Gastrocnemius medialis (tissue), 4 donors: ENCODE measurements around the gene PTMA. TPM values are rescaled to one million over a fixed set of nuclear protein-coding genes. Genes with fewer than 3 reads are reported as not detected.

Experiments
- ATAC-seq, 2 donors: fragments of 150-250 bp; one replicate each; pipeline ENCODE4 v1.9.1; 2016
- DNase-seq, 2 donors: peaks; one replicate each; pipeline ENCODE4 v3.0.0-alpha.2; 2019
- H3K27ac ChIP-seq, 4 donors: fragments of 200-600 bp; sonication (generic); 1 replicate in 1 of 4; 2 replicates in 3 of 4; pipeline ENCODE4 v1.5.1; 2016 to 2018; ENCODE audit warnings: mild to moderate bottlenecking in 2 of 4, moderate library complexity in 1 of 4
- H3K27me3 ChIP-seq, 3 donors: fragments of 200-600 bp; sonication (generic) in 2 of 3; 1 replicate in 1 of 3; 2 replicates in 2 of 3; pipeline versions ENCODE4 v1.5.1 to v1.6.0; 2016 to 2019; ENCODE audit warnings: mild to moderate bottlenecking in 1 of 3, moderate library complexity in 1 of 3
- H3K36me3 ChIP-seq, 2 donors: fragments of 200-600 bp; sonication (generic) in 1 of 2; one replicate each; pipeline ENCODE4 v1.5.1; 2017 to 2018
- H3K4me1 ChIP-seq, 2 donors: fragments of 200-600 bp; sonication (generic) in 1 of 2; one replicate each; pipeline ENCODE4 v1.5.1; 2016 to 2017; ENCODE audit warnings: mild to moderate bottlenecking in 2 of 2
- H3K4me3 ChIP-seq, 4 donors: fragments of 200-600 bp; sonication (generic) in 3 of 4; 1 replicate in 1 of 4; 2 replicates in 3 of 4; pipeline ENCODE4 v1.5.1; 2016 to 2019; ENCODE audit warnings: mild to moderate bottlenecking in 2 of 4
- H3K9me3 ChIP-seq, 3 donors: fragments of 200-600 bp; sonication (generic) in 2 of 3; 1 replicate in 1 of 3; 2 replicates in 2 of 3; pipeline ENCODE4 v1.5.1; 2016 to 2019
- POLR2A ChIP-seq, 2 donors: fragments of 450-650 bp; IDR thresholded peaks; one replicate each; pipeline ENCODE4 v1.6.1; 2017; ENCODE audit warnings: antibody characterized with exemption in 2 of 2, mild to moderate bottlenecking in 2 of 2, moderate library complexity in 2 of 2
- in situ Hi-C, 4 donors: fragments of 200-750 bp; cut with MboI; loops; one replicate each; pipeline versions ENCODE4 v1.15.0 to v1.8.0; 2017; ENCODE audit warnings: low sequenced_read_pairs in 4 of 4
- intact Hi-C: fragments of 100-400 bp; cut with DNase I; formaldehyde crosslinking; loops from one replicate; pipeline ENCODE4 v1.15.1; 2023; ENCODE audit warnings: low total_unique reads
- total RNA-seq, 4 donors: library from RNA; depleted of rRNA; stranded (reverse); fragments of >200 nt; gene quantifications; one replicate each; pipeline versions ENCODE4 v1.1.0 to v1.2.3, GENCODE V29; 2016
- TF ChIP-seq, protein P1 (sequence below), 5 experiments: fragments of 450-650 bp in 3 of 5; fragments of 200-600 bp in 2 of 5; sonication (generic) in 2 of 5; IDR thresholded peaks in 4 of 5; conservative IDR thresholded peaks in 1 of 5; 1 replicate in 4 of 5; 2 replicates in 1 of 5; pipeline ENCODE4 v1.5.1; 2016 to 2019; ENCODE audit warnings: antibody characterized with exemption in 5 of 5, mild to moderate bottlenecking in 3 of 5, moderate library complexity in 3 of 5

PTMA gene
- total RNA-seq, 4 donors from 2014 or later = 121 to 177 (median 174) TPM

- peak overlapping the region; percentile 87 to 95 (median 90) for H3K27ac ChIP-seq
- in situ Hi-C loops (loop anchor here (5.0 kb wide), 3 partner anchors 32 to 68 kb away; no protein-coding TSS in a partner anchor), intact Hi-C loops (no loop called here)
- no peaks in the 10 kb centered on the region for H3K27me3 ChIP-seq
- TF ChIP-seq, protein P1, sequence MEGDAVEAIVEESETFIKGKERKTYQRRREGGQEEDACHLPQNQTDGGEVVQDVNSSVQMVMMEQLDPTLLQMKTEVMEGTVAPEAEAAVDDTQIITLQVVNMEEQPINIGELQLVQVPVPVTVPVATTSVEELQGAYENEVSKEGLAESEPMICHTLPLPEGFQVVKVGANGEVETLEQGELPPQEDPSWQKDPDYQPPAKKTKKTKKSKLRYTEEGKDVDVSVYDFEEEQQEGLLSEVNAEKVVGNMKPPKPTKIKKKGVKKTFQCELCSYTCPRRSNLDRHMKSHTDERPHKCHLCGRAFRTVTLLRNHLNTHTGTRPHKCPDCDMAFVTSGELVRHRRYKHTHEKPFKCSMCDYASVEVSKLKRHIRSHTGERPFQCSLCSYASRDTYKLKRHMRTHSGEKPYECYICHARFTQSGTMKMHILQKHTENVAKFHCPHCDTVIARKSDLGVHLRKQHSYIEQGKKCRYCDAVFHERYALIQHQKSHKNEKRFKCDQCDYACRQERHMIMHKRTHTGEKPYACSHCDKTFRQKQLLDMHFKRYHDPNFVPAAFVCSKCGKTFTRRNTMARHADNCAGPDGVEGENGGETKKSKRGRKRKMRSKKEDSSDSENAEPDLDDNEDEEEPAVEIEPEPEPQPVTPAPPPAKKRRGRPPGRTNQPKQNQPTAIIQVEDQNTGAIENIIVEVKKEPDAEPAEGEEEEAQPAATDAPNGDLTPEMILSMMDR (IDR thresholded peaks at IDR 0.05 in 4 of 5, conservative IDR thresholded peaks at IDR 0.05 in 1 of 5) = no peak
- TF ChIP-seq POLR2A (IDR thresholded peaks at IDR 0.05) = no peak
- no peaks in the 10 kb centered on the region for H3K9me3 ChIP-seq
- no peak for ATAC-seq
- H3K4me1 ChIP-seq = peaks cover 13 to 16% of the 10 kb centered on the region in 2 donors
- H3K4me3 ChIP-seq = no peak overlapping the region
- H3K36me3 ChIP-seq = no peaks in the 10 kb centered on the region
- DNase-seq = no peak
These were observed 28.4 kb upstream of the PTMA start for GRCh38 chr2:231679908-231680284.

DNA sequence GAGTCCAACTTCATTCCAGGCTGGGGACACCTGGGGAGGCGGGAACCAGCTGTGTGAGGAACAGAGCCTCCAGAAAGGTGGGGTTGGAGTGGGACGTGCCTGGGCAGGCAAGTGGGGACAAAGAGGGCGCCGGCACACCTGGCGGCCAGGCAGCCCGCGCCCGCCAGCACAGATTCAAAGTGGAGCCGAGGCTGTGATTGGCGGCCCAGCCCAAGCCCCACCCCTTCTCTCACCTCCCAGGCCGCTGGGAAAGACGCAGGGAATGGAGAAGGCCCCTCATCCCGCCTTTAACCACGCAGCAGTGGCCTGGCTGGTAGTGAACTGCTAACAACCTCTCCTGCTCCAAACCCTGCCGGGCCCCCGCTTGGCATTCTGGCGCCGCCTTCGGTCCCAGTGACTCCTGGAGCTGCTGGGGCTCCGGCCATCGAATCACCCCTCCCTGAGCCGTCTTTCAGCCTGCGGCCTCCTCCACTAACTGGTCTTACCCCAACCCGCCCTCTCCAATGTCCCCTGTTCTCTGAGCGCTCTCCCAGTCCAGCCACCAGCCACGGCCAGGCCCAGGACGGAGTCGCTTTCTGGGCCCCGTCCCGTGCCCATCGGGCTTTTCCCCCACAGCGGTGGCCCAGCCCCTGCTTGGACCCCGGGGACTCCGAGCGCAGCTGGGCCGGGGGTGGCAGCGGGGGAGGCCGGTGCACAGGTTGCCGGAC, 27.9 kb upstream of the PTMA start:
- peak overlapping the region; percentile 87 to 95 (median 90) for H3K27ac ChIP-seq
- in situ Hi-C loops (no loop called here), intact Hi-C loops (no loop called here)
- peak overlapping the region; percentile 43 to 74 (median 64) for H3K4me3 ChIP-seq
- H3K36me3 ChIP-seq = no peaks in the 10 kb centered on the region
- H3K4me1 ChIP-seq = peaks cover 10 to 14% of the 10 kb centered on the region in 2 donors
- no peaks in the 10 kb centered on the region for H3K27me3 ChIP-seq
- ATAC-seq (peak; percentile 25 to 43), DNase-seq (no peak)
- TF ChIP-seq, protein P1 (IDR thresholded peaks at IDR 0.05 in 4 of 5, conservative IDR thresholded peaks at IDR 0.05 in 1 of 5) = no peak
- TF ChIP-seq POLR2A (IDR thresholded peaks at IDR 0.05) = no peak
- no peaks in the 10 kb centered on the region for H3K9me3 ChIP-seq

DNA sequence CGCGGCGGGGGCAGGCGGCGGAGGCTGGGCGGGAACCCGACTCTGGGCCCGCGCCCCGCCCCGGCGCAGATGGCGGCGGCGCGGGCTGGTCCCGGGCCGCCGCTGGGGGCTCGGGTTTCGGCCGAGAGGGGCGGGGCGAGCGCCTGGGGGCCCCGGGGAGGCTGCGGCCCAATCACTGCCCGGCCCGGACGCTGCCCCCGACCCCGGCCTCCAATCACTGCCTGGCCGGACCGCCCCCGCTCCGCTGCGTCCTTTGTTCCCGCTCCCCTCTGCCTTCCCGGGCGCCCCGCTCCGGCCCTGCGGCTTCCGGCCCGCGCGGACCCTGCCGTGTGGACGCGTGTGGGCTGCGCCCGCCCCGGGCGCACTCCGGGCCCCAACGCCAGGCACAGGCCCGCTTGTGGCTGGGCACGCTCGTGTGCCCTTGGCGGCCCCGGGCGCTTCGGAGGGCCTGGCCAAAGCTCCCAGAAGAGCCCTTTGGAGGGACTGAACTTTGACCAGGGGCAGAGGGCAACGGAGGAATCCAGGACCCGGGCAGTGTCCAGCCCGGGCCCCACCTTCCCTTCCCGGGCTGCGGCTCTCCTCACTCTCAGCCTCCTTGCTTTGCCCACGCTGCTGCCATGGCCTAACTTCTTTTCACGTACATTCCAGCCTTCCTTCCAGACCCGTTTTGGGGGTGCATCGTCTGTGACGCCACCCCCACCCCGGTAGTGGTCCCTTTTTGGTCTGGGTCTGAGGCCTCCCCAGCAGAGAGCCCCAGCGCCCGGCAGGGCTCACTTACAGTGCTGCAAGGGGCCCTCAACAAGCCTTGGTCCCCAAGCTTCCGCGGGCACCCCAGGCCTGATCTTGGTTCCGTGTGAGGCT, 27.1 kb upstream of the PTMA start:
- no peaks in the 10 kb centered on the region for H3K27me3 ChIP-seq
- TF ChIP-seq, protein P1 (IDR thresholded peaks at IDR 0.05 in 4 of 5, conservative IDR thresholded peaks at IDR 0.05 in 1 of 5) = peak in 2 of 5 experiments; percentile 13 to 20
- TF ChIP-seq POLR2A (IDR thresholded peaks at IDR 0.05) = peak; percentile 65 to 67
- ATAC-seq = peak; percentile 81 to 85
- H3K4me3 ChIP-seq = peak overlapping the region; percentile 52 to 74 (median 64)
- no peaks in the 10 kb centered on the region for H3K36me3 ChIP-seq
- H3K27ac ChIP-seq = peak overlapping the region; percentile 87 to 95 (median 90)
- peaks cover 10 to 14% of the 10 kb centered on the region in 2 donors for H3K4me1 ChIP-seq
- no peaks in the 10 kb centered on the region for H3K9me3 ChIP-seq
- intact Hi-C loops = loop anchor here (1.0 kb wide), 1 partner anchor 29 kb away; no protein-coding TSS in a partner anchor
- peak; percentile 81 to 88 for DNase-seq
- in situ Hi-C loops = no loop called here

- intact Hi-C loops (no loop called here), in situ Hi-C loops (no loop called here)
- Histone ChIP-seq H3K36me3 (no peaks in the 10 kb centered on the region), H3K27me3 (no peaks in the 10 kb centered on the region), H3K4me3 (no peak overlapping the region), H3K4me1 (peaks cover 9 to 15% of the 10 kb centered on the region in 2 donors), H3K9me3 (no peaks in the 10 kb centered on the region), H3K27ac (no peak overlapping the region)
- no peak for TF ChIP-seq POLR2A (IDR thresholded peaks at IDR 0.05)
- TF ChIP-seq, protein P1 (IDR thresholded peaks at IDR 0.05 in 4 of 5, conservative IDR thresholded peaks at IDR 0.05 in 1 of 5) = no peak
- ATAC-seq (no peak), DNase-seq (no peak)
These were observed 25.6 kb upstream of the PTMA start for GRCh38 chr2:231682603-231683291.
